Neural progenitor cell (in vitro differentiated cells): ENCODE results near the gene HLA-DQB1. TPM values are rescaled to one million over a fixed set of nuclear protein-coding genes. Genes with fewer than 3 reads are reported as not detected.

Experiments
- DNase-seq: peaks from one replicate; pipeline ENCODE4 v3.0.0-alpha.2; 2016; ENCODE audit warnings: low spot score
- H2AFZ ChIP-seq: fragments of 200-600 bp; sonication (generic); replicated peaks from 2 replicates; pipeline ENCODE4 v1.6.1; 2016; ENCODE audit warnings: antibody characterized with exemption
- H3F3A ChIP-seq: fragments of 200-600 bp; sonication (generic); 2 replicates; pipeline ENCODE4 v1.6.1; 2016; ENCODE audit warnings: antibody characterized with exemption, low read depth
- H3K27ac ChIP-seq: fragments of 200-600 bp; sonication (generic); 2 replicates; pipeline ENCODE4 v1.5.1; 2016; ENCODE audit warnings: mild to moderate bottlenecking
- H3K27me3 ChIP-seq: fragments of 200-600 bp; sonication (generic); 2 replicates; pipeline ENCODE4 v1.6.1; 2016; ENCODE audit warnings: mild to moderate bottlenecking, moderate library complexity
- H3K36me3 ChIP-seq: fragments of 200-600 bp; sonication (generic); 2 replicates; pipeline ENCODE4 v1.5.1; 2016
- H3K4me1 ChIP-seq: fragments of 200-600 bp; sonication (generic); 2 replicates; pipeline ENCODE4 v1.6.1; 2016; ENCODE audit warnings: mixed run types
- H3K4me2 ChIP-seq: fragments of 200-600 bp; sonication (generic); 2 replicates; pipeline ENCODE4 v1.6.1; 2016
- H3K4me3 ChIP-seq: fragments of 200-600 bp; sonication (generic); 2 replicates; pipeline ENCODE4 v1.5.1; 2016
- H3K79me2 ChIP-seq: fragments of 200-600 bp; sonication (generic); 2 replicates; pipeline ENCODE4 v1.6.1; 2016; ENCODE audit warnings: low read depth
- H3K9ac ChIP-seq: fragments of 200-600 bp; sonication (generic); 2 replicates; pipeline ENCODE4 v1.6.1; 2016
- H3K9me3 ChIP-seq: fragments of 200-600 bp; sonication (generic); 2 replicates; pipeline ENCODE4 v1.5.1; 2016; ENCODE audit warnings: low read depth
- H4K20me1 ChIP-seq: fragments of 200-600 bp; sonication (generic); 2 replicates; pipeline ENCODE4 v1.6.1; 2016; ENCODE audit warnings: low read depth
- H3K27ac Mint-ChIP-seq: 3 replicates; pipeline ENCODE4 v1.8.0; 2021; ENCODE audit warnings: mixed read lengths
- H3K27me3 Mint-ChIP-seq: 2 replicates; pipeline ENCODE4 v1.8.0; 2022; ENCODE audit warnings: low read depth, mild to moderate bottlenecking, inconsistent platforms, moderate library complexity, mixed read lengths; ENCODE audit not compliant: insufficient read depth
- H3K36me3 Mint-ChIP-seq: 3 replicates; pipeline ENCODE4 v1.8.0; 2021; ENCODE audit warnings: mixed read lengths
- H3K4me1 Mint-ChIP-seq: 3 replicates; pipeline ENCODE4 v1.8.0; 2021; ENCODE audit warnings: mixed read lengths
- H3K4me3 Mint-ChIP-seq: 3 replicates; pipeline ENCODE4 v1.8.0; 2021; ENCODE audit warnings: mild to moderate bottlenecking, moderate library complexity, mixed read lengths
- H3K9me3 Mint-ChIP-seq: 3 replicates; pipeline ENCODE4 v1.8.0; 2020; ENCODE audit warnings: mixed read lengths
- EZH2 ChIP-seq: fragments of 200-600 bp; sonication (generic); IDR thresholded peaks from 2 replicates; pipeline ENCODE4 v1.6.1; 2017; ENCODE audit warnings: antibody characterized with exemption, mild to moderate bottlenecking, moderate library complexity
- EZH2phosphoT487 ChIP-seq: fragments of 200-600 bp; sonication (generic); IDR thresholded peaks from 2 replicates; pipeline ENCODE4 v1.6.1; 2017; ENCODE audit warnings: antibody characterized with exemption
- total RNA-seq: library from RNA; depleted of rRNA; stranded (reverse); fragments of >200 nt; gene quantifications from 2 replicates; pipeline ENCODE4 v1.2.3, GENCODE V29; 2015; ENCODE audit warnings: low replicate concordance
- TF ChIP-seq, protein P1 (sequence below): fragments of 200-600 bp; sonication (generic); IDR thresholded peaks from 2 replicates; pipeline ENCODE4 v1.5.1; 2017; ENCODE audit warnings: antibody characterized with exemption, mild to moderate bottlenecking

The HLA-DQB1 gene
- total RNA-seq, 1 donor from 2014 or later, result 4.7 TPM

- Histone ChIP-seq H3K79me2 (no peaks in the 10 kb centered on the region), H3K9ac (no peak overlapping the region), H3K4me2 (no peak overlapping the region), H3K27ac (no peak overlapping the region), H3K36me3 (no peaks in the 10 kb centered on the region), H3F3A (no peaks in the 10 kb centered on the region), H4K20me1 (no peaks in the 10 kb centered on the region), H3K4me3 (no peak overlapping the region), H2AFZ (no peak overlapping the region), H3K27me3 (no peaks in the 10 kb centered on the region), H3K4me1 (no peaks in the 10 kb centered on the region), H3K9me3 (no peaks in the 10 kb centered on the region)
- H3K4me3 Mint-ChIP-seq, result no peak overlapping the region
- H3K27ac Mint-ChIP-seq, result no peak overlapping the region
- no peaks in the 10 kb centered on the region for H3K4me1 Mint-ChIP-seq
- DNase-seq, result peak; percentile 64
- peaks cover 2% of the 10 kb centered on the region for H3K27me3 Mint-ChIP-seq
- no peak for TF ChIP-seq EZH2phosphoT487
- TF ChIP-seq, protein P1, sequence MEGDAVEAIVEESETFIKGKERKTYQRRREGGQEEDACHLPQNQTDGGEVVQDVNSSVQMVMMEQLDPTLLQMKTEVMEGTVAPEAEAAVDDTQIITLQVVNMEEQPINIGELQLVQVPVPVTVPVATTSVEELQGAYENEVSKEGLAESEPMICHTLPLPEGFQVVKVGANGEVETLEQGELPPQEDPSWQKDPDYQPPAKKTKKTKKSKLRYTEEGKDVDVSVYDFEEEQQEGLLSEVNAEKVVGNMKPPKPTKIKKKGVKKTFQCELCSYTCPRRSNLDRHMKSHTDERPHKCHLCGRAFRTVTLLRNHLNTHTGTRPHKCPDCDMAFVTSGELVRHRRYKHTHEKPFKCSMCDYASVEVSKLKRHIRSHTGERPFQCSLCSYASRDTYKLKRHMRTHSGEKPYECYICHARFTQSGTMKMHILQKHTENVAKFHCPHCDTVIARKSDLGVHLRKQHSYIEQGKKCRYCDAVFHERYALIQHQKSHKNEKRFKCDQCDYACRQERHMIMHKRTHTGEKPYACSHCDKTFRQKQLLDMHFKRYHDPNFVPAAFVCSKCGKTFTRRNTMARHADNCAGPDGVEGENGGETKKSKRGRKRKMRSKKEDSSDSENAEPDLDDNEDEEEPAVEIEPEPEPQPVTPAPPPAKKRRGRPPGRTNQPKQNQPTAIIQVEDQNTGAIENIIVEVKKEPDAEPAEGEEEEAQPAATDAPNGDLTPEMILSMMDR, result peak; percentile 65
- H3K9me3 Mint-ChIP-seq, result peaks cover 4% of the 10 kb centered on the region
- no peaks in the 10 kb centered on the region for H3K36me3 Mint-ChIP-seq
These were observed 25.6 kb upstream of the HLA-DQB1 start for GRCh38 chr6:32692019-32692418.

GRCh38 chr6:32689531-32690501 is 23.4 kb upstream of the HLA-DQB1 start:
- Histone ChIP-seq H3K36me3 (no peaks in the 10 kb centered on the region), H3K79me2 (no peaks in the 10 kb centered on the region), H3K4me3 (no peak overlapping the region), H3F3A (no peaks in the 10 kb centered on the region), H2AFZ (no peak overlapping the region), H3K9ac (no peak overlapping the region), H3K9me3 (no peaks in the 10 kb centered on the region), H3K27me3 (no peaks in the 10 kb centered on the region), H3K4me1 (no peaks in the 10 kb centered on the region), H4K20me1 (no peaks in the 10 kb centered on the region), H3K27ac (no peak overlapping the region), H3K4me2 (no peak overlapping the region)
- Mint-ChIP-seq H3K4me3 (no peak overlapping the region), H3K36me3 (no peaks in the 10 kb centered on the region), H3K27me3 (peaks cover 2% of the 10 kb centered on the region), H3K4me1 (no peaks in the 10 kb centered on the region), H3K27ac (no peak overlapping the region), H3K9me3 (peaks cover 4% of the 10 kb centered on the region)
- TF ChIP-seq, protein P1, result no peak
- TF ChIP-seq EZH2 (no peak), EZH2phosphoT487 (no peak)
- DNase-seq, result no peak

DNA sequence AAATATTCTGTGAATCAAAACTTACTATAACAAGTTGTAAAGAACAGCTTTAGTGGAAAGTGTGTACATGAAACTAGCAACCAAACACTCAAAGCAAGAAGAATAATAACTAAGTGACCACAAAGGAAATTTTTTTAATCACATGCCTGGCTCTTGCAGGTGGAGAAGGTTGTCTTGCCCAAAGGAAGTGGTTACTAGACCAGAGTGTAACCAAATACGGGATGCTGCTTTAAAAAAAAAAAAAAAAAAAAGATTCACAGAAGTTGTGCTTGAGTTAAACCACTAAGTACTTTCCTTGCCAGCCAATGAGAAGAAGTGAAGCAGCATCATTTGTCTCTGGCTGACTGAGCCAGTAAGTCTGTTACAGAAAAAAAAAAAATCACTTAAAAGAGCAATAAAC is 19.1 kb upstream of the HLA-DQB1 start:
- no peak overlapping the region for H3K27ac Mint-ChIP-seq
- H2AFZ ChIP-seq, result no peak overlapping the region

More for the DNA sequence above, 19.1 kb upstream of the HLA-DQB1 start:
- DNase-seq, result no peak
- H3K4me1 ChIP-seq, result no peaks in the 10 kb centered on the region
- H3K36me3 ChIP-seq, result no peaks in the 10 kb centered on the region
- Mint-ChIP-seq H3K4me3 (no peak overlapping the region), H3K27me3 (no peaks in the 10 kb centered on the region), H3K36me3 (no peaks in the 10 kb centered on the region), H3K9me3 (no peaks in the 10 kb centered on the region), H3K4me1 (no peaks in the 10 kb centered on the region)
- H4K20me1 ChIP-seq, result no peaks in the 10 kb centered on the region
- no peaks in the 10 kb centered on the region for H3K9me3 ChIP-seq
- TF ChIP-seq EZH2 (no peak), EZH2phosphoT487 (no peak)
- TF ChIP-seq, protein P1, result no peak
- H3K9ac ChIP-seq, result no peak overlapping the region
- H3F3A ChIP-seq, result no peaks in the 10 kb centered on the region
- no peaks in the 10 kb centered on the region for H3K27me3 ChIP-seq
- no peak overlapping the region for H3K4me3 ChIP-seq
- H3K4me2 ChIP-seq, result no peak overlapping the region
- H3K27ac ChIP-seq, result no peak overlapping the region
- H3K79me2 ChIP-seq, result no peaks in the 10 kb centered on the region
